SJSA1 (cell line): Measurements from ENCODE around the gene PRR36. TPM values are rescaled to one million over a fixed set of nuclear protein-coding genes. Genes with fewer than 3 reads are reported as not detected.

Source experiments
- DNase-seq, 2 experiments: peaks; one replicate each; pipeline ENCODE4 v3.0.0-alpha.2; 2015 to 2020; ENCODE audit warnings: low spot score in 2 of 2, low read depth in 1 of 2
- H3K27ac ChIP-seq: fragments of 250-450 bp; sonication (Bioruptor Pico); 2 replicates; pipeline ENCODE4 v1.5.1; 2020; ENCODE audit warnings: mild to moderate bottlenecking, moderate library complexity
- H3K27me3 ChIP-seq: fragments of 250-450 bp; sonication (Bioruptor Pico); replicated peaks from 2 replicates; pipeline ENCODE4 v1.5.1; 2020; ENCODE audit warnings: mild to moderate bottlenecking, moderate library complexity
- H3K36me3 ChIP-seq: fragments of 250-450 bp; sonication (Bioruptor Pico); 2 replicates; pipeline ENCODE4 v1.5.1; 2020; ENCODE audit warnings: mild to moderate bottlenecking
- H3K4me1 ChIP-seq: fragments of 250-450 bp; sonication (Bioruptor Pico); replicated peaks from 2 replicates; pipeline ENCODE4 v1.6.1; 2021; ENCODE audit warnings: mild to moderate bottlenecking
- H3K4me3 ChIP-seq: fragments of 250-450 bp; sonication (Bioruptor Pico); 2 replicates; pipeline ENCODE4 v1.5.1; 2020; ENCODE audit warnings: mild to moderate bottlenecking
- H3K9me3 ChIP-seq: fragments of 250-450 bp; sonication (Bioruptor Pico); replicated peaks from 2 replicates; pipeline ENCODE4 v1.5.1; 2020; ENCODE audit warnings: mild to moderate bottlenecking
- total RNA-seq: library from RNA; depleted of rRNA; stranded (reverse); fragments of >200 nt; shearing (Covaris generic); gene quantifications from 2 replicates; pipeline ENCODE4 v1.2.3, GENCODE V29; 2014

PRR36 gene
- total RNA-seq, 1 experiment from 2014 or later, result not detected

DNA sequence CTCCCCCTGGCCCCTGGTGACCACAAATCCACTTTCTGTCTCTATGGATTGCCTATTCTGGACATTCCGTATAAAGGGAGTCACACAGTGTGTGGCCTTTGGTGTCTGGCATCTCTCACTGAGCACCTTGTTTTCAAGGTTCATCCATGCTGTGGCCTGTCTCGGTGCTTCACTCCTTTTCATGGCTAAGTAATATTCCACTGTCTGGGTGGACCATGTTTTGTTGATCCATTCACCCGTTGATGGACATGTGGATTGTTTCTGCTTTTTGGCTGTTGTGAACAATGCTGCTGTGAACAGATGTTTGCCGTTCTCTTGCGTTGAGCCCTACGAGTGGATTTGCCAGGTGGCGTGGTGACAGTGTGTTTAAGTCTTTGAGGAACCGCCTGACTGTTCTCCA, 33.6 kb downstream of the PRR36 start:
- Histone ChIP-seq H3K9me3 (0 out of 2 replicates have a peak, but pooled peaks cover 3% of the 10 kb centered on the region), H3K27me3 (no peaks in the 10 kb centered on the region), H3K27ac (no peak overlapping the region)

GRCh38 chr19:7839476-7839875, 34.7 kb downstream of the PRR36 start:
- Histone ChIP-seq H3K4me1 (peaks cover 11% of the 10 kb centered on the region), H3K9me3 (0 out of 2 replicates have a peak, but pooled peaks cover 3% of the 10 kb centered on the region), H3K27me3 (no peaks in the 10 kb centered on the region), H3K36me3 (no peaks in the 10 kb centered on the region), H3K4me3 (no peak overlapping the region), H3K27ac (no peak overlapping the region)
- DNase-seq, result no peak

More for the DNA sequence above, 33.6 kb downstream of the PRR36 start:
- Histone ChIP-seq H3K36me3 (no peaks in the 10 kb centered on the region), H3K4me3 (no peak overlapping the region), H3K4me1 (peaks cover 11% of the 10 kb centered on the region)
- DNase-seq, result no peak

- Histone ChIP-seq H3K27ac (no peak overlapping the region), H3K4me3 (no peak overlapping the region), H3K9me3 (no peaks in the 10 kb centered on the region), H3K4me1 (peaks cover 15% of the 10 kb centered on the region), H3K27me3 (peaks cover 2% of the 10 kb centered on the region; the same call in 1 of the 2 replicates), H3K36me3 (no peaks in the 10 kb centered on the region)
- no peak for DNase-seq
These were observed 40.7 kb downstream of the PRR36 start for GRCh38 chr19:7833225-7834099.

GRCh38 chr19:7832781-7833180, 41.4 kb downstream of the PRR36 start:
- Histone ChIP-seq H3K9me3 (no peaks in the 10 kb centered on the region), H3K4me1 (peaks cover 8% of the 10 kb centered on the region), H3K27ac (no peak overlapping the region), H3K36me3 (no peaks in the 10 kb centered on the region), H3K4me3 (no peak overlapping the region), H3K27me3 (peaks cover 6% of the 10 kb centered on the region)
- DNase-seq, result no peak

DNA sequence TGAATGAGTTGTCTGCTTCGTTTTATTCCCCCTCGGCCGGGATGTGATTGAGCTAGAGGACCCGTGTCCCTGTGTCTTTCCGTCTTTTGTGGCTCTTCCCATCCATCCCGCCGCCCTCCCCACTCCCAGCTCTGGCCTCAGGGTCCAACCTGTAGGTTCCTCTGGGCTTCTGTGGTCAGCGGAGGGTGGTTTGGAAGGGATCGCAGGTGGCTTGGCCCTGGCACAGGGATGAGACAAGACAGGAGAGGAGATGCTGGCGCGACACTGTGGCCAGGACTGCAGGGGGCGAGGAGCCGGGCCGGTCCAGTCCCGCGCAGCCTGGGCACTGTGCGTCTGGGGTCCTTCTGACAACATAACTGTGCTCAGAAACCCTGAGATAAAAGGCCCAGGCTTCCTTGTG, 42.2 kb downstream of the PRR36 start:
- H3K27me3 ChIP-seq, result peaks cover 14% of the 10 kb centered on the region
- no peak overlapping the region for H3K27ac ChIP-seq
- no peaks in the 10 kb centered on the region for H3K9me3 ChIP-seq
- no peak overlapping the region for H3K4me3 ChIP-seq
- no peak for DNase-seq
- H3K36me3 ChIP-seq, result no peaks in the 10 kb centered on the region
- H3K4me1 ChIP-seq, result peaks cover 5% of the 10 kb centered on the region

- Histone ChIP-seq H3K27me3 (peaks cover 14% of the 10 kb centered on the region), H3K9me3 (no peaks in the 10 kb centered on the region), H3K4me3 (no peak overlapping the region), H3K4me1 (peaks cover 5% of the 10 kb centered on the region), H3K36me3 (no peaks in the 10 kb centered on the region), H3K27ac (no peak overlapping the region)
- DNase-seq, result no peak
These were observed 42.7 kb downstream of the PRR36 start for GRCh38 chr19:7831452-7831851.

DNA sequence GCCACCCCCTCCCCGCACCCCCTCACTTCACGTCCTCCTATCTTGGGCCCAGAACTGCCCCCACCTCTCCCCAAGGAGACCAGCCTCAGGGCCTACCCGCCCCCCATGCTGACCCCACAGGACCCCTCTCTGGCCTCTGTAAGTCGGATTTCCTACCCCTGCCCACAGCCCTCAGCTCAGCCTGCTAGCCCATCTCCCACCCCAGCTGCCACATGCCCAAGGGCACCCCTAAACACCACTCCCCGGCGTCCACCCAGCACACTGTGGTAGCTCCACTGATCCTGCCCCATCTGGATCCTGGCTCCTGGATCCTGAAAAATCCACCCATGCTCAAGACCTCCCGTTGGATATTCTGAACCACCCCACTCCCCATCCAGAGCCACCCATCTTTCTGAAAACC, 43.4 kb downstream of the PRR36 start:
- H3K36me3 ChIP-seq, result no peaks in the 10 kb centered on the region
- DNase-seq, result no peak
- H3K4me1 ChIP-seq, result peaks cover 5% of the 10 kb centered on the region
- H3K27ac ChIP-seq, result no peak overlapping the region
- no peaks in the 10 kb centered on the region for H3K9me3 ChIP-seq
- H3K27me3 ChIP-seq, result peaks cover 14% of the 10 kb centered on the region
- peak overlapping the region; percentile 63; the same call in 1 of the 2 replicates for H3K4me3 ChIP-seq

DNA sequence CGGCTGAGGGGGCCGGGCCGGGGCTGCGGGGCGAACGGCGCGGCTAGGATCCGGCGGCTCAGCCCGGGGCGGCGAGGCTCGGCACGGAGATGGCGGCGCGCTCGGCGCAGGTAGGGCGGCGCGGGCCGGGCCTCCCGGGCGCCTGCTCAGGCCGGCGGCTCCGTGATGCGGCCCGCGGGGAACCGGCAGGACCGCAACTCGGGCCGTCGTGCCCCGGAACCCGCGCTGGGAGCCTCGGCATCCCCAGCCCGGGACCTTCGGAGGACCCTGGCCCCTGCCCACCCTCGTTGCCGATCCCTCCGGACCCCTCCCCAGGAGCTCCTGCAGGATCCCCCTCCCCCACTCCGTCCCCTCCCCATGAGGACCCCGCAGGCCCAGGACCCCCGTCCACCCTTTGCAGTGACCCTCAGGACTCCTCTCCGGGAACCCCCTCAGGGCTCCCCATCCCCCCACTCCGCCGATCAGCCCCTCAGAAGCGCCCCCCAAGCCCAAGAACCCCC, 43.9 kb downstream of the PRR36 start:
- Histone ChIP-seq H3K36me3 (no peaks in the 10 kb centered on the region), H3K4me3 (peak overlapping the region; percentile 63), H3K4me1 (peaks cover 5% of the 10 kb centered on the region), H3K27me3 (peaks cover 14% of the 10 kb centered on the region), H3K9me3 (no peaks in the 10 kb centered on the region), H3K27ac (no peak overlapping the region)
- DNase-seq, result no peak

DNA sequence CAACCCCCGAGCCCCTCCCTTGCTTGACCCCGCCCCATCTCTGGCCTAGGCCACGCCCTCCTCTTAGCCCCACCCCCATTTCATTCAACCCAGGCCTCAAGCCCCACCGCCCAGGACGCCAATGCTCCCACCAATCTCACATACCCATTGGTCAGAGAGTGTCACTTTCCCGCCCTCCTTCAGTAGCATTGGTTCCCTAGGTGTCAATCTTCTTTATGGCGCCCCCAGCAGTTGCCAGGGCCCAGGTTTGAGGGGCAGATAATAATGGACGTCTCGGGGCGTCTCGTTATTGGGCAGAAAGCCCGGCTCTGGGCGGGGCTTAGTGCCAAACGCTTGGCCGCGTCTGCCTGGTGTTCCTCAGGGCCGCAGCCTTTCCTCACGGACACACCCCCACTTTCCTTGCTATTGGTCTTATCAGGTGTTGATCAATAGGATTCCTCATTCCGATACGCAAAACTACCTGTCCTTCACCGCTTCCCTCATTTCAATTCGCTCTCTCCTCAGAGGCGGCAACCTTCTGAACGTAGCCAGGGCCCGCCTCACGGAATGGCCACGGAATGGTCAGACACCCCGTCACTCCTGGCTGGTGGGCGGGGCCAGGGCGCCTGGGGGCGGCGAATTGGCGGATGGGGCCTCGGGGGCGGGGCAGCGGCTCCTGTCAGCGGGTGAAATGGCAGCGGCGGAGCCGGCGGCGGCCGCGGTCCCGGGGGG, 44.5 kb downstream of the PRR36 start, which contains the start of gene EVI5L:
EVI5L (plus strand) TSS at position 658 of the 711 bp plus-strand sequence. CDS start 16,325 bp downstream, outside the sequence.
- Histone ChIP-seq H3K36me3 (no peaks in the 10 kb centered on the region), H3K4me3 (peak within 1 kb of the TSS; percentile 63), H3K4me1 (peaks cover 5% of the 10 kb centered on the region), H3K9me3 (no peaks in the 10 kb centered on the region), H3K27me3 (peaks cover 16% of the 10 kb centered on the region), H3K27ac (no peak within 1 kb of the TSS)
- peak; percentile 99 to 100 for DNase-seq

DNA sequence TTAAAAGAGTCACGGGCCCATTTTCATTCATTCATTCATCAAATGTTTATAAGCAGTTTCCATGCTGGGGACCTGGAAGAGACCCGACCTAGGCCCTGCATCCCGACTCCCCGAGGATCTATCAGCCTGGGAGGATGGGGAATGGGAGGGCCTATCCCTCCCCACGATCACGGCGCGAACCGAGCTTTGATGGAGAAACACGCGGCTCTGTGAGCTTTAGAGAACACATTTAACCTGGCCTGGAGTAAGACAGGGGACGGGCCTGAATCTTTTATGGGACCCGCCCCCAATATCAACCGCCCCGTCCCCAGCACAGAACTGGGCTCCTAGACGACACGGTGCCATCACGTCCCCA, 45.0 kb downstream of the PRR36 start:
- no peak for DNase-seq
- H3K27me3 ChIP-seq, result peaks cover 17% of the 10 kb centered on the region
- H3K4me1 ChIP-seq, result peaks cover 5% of the 10 kb centered on the region
- H3K27ac ChIP-seq, result no peak overlapping the region
- H3K9me3 ChIP-seq, result no peaks in the 10 kb centered on the region
- peak overlapping the region; percentile 63 for H3K4me3 ChIP-seq
- no peaks in the 10 kb centered on the region for H3K36me3 ChIP-seq

DNA sequence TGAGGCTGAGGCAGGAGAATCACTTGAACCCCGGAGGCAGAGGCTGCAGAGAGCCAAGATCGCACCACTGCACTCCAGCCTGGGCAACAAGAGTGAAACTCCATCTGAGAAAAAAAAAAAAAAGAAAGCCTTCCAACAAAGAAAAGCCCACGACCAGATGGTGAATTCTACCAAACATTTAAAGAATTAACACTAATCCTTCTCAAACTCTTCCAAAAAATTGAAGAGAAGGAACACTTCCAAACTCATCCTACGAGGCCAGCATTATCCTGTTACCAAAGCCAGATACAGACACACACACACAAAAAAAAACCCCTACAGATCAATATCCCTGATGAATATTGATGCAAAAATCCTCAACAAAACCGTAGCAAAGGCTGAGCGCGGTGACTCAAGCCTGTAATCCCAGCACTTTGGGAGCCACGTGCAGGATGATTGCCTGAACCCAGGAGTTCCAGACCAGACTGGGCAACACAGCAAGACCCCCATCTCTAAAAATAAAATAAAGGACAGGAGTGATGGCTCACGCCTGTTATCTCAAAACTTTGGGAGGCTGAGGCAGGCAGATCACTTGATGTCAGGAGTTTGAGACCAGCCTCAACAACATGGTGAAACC, 50.4 kb downstream of the PRR36 start:
- Histone ChIP-seq H3K27ac (no peak overlapping the region), H3K36me3 (no peaks in the 10 kb centered on the region), H3K9me3 (0 out of 2 replicates have a peak, but pooled peaks cover under 1% of the 10 kb centered on the region), H3K27me3 (peaks cover 22% of the 10 kb centered on the region), H3K4me3 (no peak overlapping the region), H3K4me1 (no peaks in the 10 kb centered on the region)
- no peak for DNase-seq

- Histone ChIP-seq H3K4me1 (no peaks in the 10 kb centered on the region), H3K27ac (no peak overlapping the region), H3K27me3 (peaks cover 17% of the 10 kb centered on the region), H3K9me3 (0 out of 2 replicates have a peak, but pooled peaks cover 3% of the 10 kb centered on the region), H3K36me3 (no peaks in the 10 kb centered on the region), H3K4me3 (no peak overlapping the region)
- DNase-seq, result no peak
These were observed 51.2 kb downstream of the PRR36 start for GRCh38 chr19:7822910-7823515.

GRCh38 chr19:7820588-7820987, 53.6 kb downstream of the PRR36 start:
- peaks cover 3% of the 10 kb centered on the region; the same call in 1 of the 2 replicates for H3K9me3 ChIP-seq

More at GRCh38 chr19:7820588-7820987, 53.6 kb downstream of the PRR36 start:
- DNase-seq, result no peak
- H3K27me3 ChIP-seq, result peaks cover 8% of the 10 kb centered on the region; the same call in 1 of the 2 replicates
- H3K4me3 ChIP-seq, result no peak overlapping the region
- no peak overlapping the region for H3K27ac ChIP-seq
- no peaks in the 10 kb centered on the region for H3K36me3 ChIP-seq
- H3K4me1 ChIP-seq, result no peaks in the 10 kb centered on the region
